ENCODE measurements around the gene NUDT4. TPM values are rescaled to one million over a fixed set of nuclear protein-coding genes. Genes with fewer than 3 reads are reported as not detected.

Gene NUDT4
- polyA plus RNA-seq, 2 of the 4 experiments (the other 2 are of a cell fraction), result 19.6 to 41.0 TPM

DNA sequence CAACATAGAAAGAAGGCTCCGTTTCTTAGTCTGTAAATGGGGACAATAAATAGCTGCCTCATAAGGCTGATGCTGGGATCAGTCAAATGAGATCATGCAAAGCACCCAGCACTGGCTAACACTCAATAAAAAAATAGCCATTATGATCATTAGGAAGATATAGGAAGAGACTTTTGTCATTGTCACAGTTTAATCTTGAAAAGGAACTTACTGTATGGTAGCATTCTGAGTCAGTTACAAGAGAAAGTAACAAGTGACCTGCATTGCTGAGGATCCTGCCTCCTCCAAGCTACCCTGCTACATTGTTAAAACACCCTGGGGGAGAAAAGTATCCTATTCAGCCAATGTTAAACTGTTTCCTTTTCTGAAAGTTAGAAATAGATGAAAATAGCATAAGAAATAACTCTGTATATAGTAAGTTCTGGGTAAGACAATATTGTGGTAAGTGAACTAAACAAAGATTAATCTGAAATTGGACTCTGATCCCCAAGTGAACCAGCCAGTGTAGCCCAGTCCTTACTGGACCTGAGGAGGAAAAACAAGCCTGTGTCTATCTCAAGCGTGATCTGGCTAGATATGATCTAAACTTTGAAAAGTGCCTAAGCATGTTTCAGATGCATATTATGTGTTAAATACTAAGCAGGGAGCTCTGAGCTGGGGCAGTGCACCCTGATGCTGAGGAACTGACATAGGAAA, 3.6 kb upstream of the NUDT4 start:
- no peak for FAIRE-seq
- POLR2A ChIA-PET, result no interaction called here

DNA sequence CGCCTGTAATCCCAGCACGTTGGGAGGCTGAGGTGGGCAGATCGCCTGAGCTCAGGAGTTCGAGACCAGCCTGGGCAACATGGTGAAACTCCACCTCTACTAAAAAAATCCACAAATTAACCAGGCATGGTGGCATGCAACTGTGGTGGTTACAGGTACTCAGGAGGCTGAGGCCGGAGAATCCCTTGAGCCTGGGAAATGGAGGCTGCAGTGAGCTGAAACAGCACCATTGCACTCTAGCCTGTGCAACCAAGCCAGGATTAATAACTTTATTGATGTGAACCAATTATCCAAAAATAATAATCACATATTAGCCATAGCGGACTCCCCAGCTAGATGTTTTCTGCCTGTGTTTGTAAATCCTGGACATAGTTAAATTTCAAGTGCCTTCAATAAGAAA, 1.8 kb upstream of the NUDT4 start:
- 94% methylated on average over 6 of the region's 6 CpGs for WGBS (ENCODE audit: missing lambda C conversion rate)
- DNase-seq (ENCODE audit: low read depth in 1 of 2, low spot score in 1 of 2), result no peak
- no peak for TF ChIP-seq RAD21 (conservative IDR thresholded peaks at IDR 0.05 in 1 of 2, IDR thresholded peaks at IDR 0.05 in 1 of 2)
- TF ChIP-seq CHD4 (IDR thresholded peaks at IDR 0.05; ENCODE audit: borderline replicate concordance), result no peak
- TF ChIP-seq, protein P1, sequence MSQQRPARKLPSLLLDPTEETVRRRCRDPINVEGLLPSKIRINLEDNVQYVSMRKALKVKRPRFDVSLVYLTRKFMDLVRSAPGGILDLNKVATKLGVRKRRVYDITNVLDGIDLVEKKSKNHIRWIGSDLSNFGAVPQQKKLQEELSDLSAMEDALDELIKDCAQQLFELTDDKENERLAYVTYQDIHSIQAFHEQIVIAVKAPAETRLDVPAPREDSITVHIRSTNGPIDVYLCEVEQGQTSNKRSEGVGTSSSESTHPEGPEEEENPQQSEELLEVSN (IDR thresholded peaks at IDR 0.05; ENCODE audit: borderline replicate concordance, low read depth), result no peak
- no peak for TF ChIP-seq MYC (IDR thresholded peaks at IDR 0.05; ENCODE audit: borderline replicate concordance, low read length)
- no peak for ATAC-seq
- Histone ChIP-seq H3K4me1 (peaks cover 42% of the 10 kb centered on the region), H3K27ac (no peak overlapping the region), H3K4me2 (peak overlapping the region; percentile 70), H3K9me3 (no peaks in the 10 kb centered on the region), H3K4me3 (no peak overlapping the region)
- ChIA-PET POLR2A (interaction anchor here (0.6 to 1.3 kb wide), 3 partner anchors 10 to 476 kb away, joined by 3 to 4 read pairs (median 3); no protein-coding TSS in a partner anchor), CTCF (interaction anchor here (1.0 to 1.4 kb wide), 3 partner anchors 8 to 388 kb away, joined by 3 to 7 read pairs (median 4); no protein-coding TSS in a partner anchor)
- no peak for FAIRE-seq

More for the DNA sequence above, 3.6 kb upstream of the NUDT4 start:
- no peak overlapping the region for H3K4me3 ChIP-seq
- CTCF ChIA-PET, result interaction anchor here (0.5 to 0.6 kb wide), 2 partner anchors 244 to 1244 kb away, joined by 3 read pairs; no protein-coding TSS in a partner anchor
- DNase-seq (ENCODE audit: low read depth in 1 of 2, low spot score in 1 of 2) (no peak), ATAC-seq (no peak)
- 0 out of 3 replicates have a peak overlapping the region, but pooled peaks have one; percentile 27 for H3K4me2 ChIP-seq
- 0 out of 6 replicates have a peak overlapping the region, but pooled peaks of 1 of the 2 experiments have one; percentile 9 for H3K27ac ChIP-seq
- TF ChIP-seq RNF2 (IDR thresholded peaks at IDR 0.05; ENCODE audit: borderline replicate concordance, low read depth), result no peak
- no peak for TF ChIP-seq HOXA7 (CRISPR knock-in tag; IDR thresholded peaks at IDR 0.05)
- TF ChIP-seq TP53 (CRISPR knock-in tag; IDR thresholded peaks at IDR 0.05), result no peak
- no peak for TF ChIP-seq POLR2A (IDR thresholded peaks at IDR 0.05; ENCODE audit: low read length)
- TF ChIP-seq ZNF302 (CRISPR knock-in tag; IDR thresholded peaks at IDR 0.05), result no peak
- TF ChIP-seq RAD21 (conservative IDR thresholded peaks at IDR 0.05 in 1 of 2, IDR thresholded peaks at IDR 0.05 in 1 of 2), result no peak
- TF ChIP-seq CBX2 (IDR thresholded peaks at IDR 0.05; ENCODE audit: borderline replicate concordance, low read depth), result no peak
- TF ChIP-seq SREBF2 (IDR thresholded peaks at IDR 0.05), result no peak
- TF ChIP-seq TFCP2L1 (CRISPR knock-in tag; IDR thresholded peaks at IDR 0.05), result no peak
- no peak for TF ChIP-seq JUN (IDR thresholded peaks at IDR 0.05)
- TF ChIP-seq POLR2AphosphoS2 (conservative IDR thresholded peaks at IDR 0.05; ENCODE audit: low read length), result no peak
- WGBS (ENCODE audit: missing lambda C conversion rate), result 66% methylated on average over 2 of the region's 2 CpGs
- peaks cover 27% of the 10 kb centered on the region; the same call in 2 of the 3 replicates for H3K4me1 ChIP-seq
- H3K9me3 ChIP-seq, result no peaks in the 10 kb centered on the region

DNA sequence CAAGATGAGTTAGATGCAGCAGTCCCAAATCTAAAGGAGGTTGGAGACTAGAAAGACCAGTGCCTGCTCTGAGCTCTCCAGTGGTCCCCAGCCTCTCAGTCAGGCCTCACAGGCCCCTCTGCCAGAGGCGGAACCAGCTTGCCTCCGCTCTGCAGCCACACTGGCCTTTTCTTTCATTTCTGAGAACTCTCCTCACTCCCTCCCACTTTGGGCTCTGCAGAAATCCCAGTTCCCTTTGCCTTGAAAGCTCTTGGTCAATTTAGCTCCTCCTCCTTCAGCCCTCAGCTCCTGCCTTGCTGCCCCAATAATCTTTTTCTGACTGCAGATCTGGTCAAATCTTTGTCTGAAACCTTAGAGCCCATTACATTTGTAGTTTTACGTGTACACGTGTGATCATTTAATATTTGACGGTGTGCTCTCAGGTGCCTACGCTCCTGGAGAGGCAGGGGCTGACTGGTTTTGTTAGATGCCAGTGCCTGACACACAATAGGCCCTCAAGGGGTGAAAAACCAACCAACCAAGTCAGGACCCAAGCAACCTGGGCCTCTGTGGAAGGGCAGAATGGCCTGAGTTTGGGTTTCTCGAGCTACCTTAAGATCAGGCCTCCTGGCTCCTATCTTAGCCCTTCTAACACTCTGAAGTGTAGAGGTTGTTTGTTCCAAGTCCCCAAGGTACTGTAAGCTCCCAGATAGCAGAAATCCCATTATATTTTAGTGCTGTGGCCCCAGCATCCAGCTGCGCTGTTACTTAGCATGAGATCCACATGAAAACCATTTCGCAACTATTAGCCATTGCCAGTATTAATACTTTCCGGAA, 1.1 kb upstream of the NUDT4 start:
- no peak for ATAC-seq
- DNase-seq (ENCODE audit: low read depth in 1 of 2, low spot score in 1 of 2), result peak in 1 of 2 experiments; percentile 28
- TF ChIP-seq RARB (CRISPR knock-in tag; IDR thresholded peaks at IDR 0.05) (no peak), CEBPB (IDR thresholded peaks at IDR 0.05) (peak; percentile 71 to 86; a peak in 3 of 4 replicates)
- H3K9me3 ChIP-seq, result no peaks in the 10 kb centered on the region
- POLR2A ChIA-PET, result interaction anchor here (0.6 to 1.3 kb wide), 6 partner anchors 11 to 724 kb away, joined by 3 to 5 read pairs (median 4); no protein-coding TSS in a partner anchor
- H3K4me2 ChIP-seq, result peak overlapping the region; percentile 70
- H3K4me3 ChIP-seq, result peak overlapping the region; percentile 64
- CTCF ChIA-PET, result interaction anchor here (0.7 to 1.4 kb wide), 10 partner anchors 8 to 725 kb away, joined by 3 to 7 read pairs (median 4); no protein-coding TSS in a partner anchor
- WGBS (ENCODE audit: missing lambda C conversion rate), result 80% methylated on average over 10 of the region's 10 CpGs
- peak overlapping the region; percentile 66 to 97 for H3K27ac ChIP-seq
- FAIRE-seq, result no peak
- H3K4me1 ChIP-seq, result peaks cover 49% of the 10 kb centered on the region
